Aorta (tissue), 5 donors: ENCODE data around the gene H3-3A. TPM values are rescaled to one million over a fixed set of nuclear protein-coding genes. Genes with fewer than 3 reads are reported as not detected.

Experiments used
- ATAC-seq: fragments of 200-7000 bp; cut with Tn5 transposase; one replicate; pipeline ENCODE4 v1.9.1; 2022; ENCODE audit warnings: moderate library complexity; ENCODE audit not compliant: low FRiP score
- DNase-seq, 2 donors: peaks; one replicate each; pipeline ENCODE4 v3.0.0-alpha.2; 2020
- H3K27ac ChIP-seq, 2 donors: one replicate each; pipeline ENCODE4 v1.5.1; 2013; ENCODE audit warnings: low read length in 2 of 2, mild to moderate bottlenecking in 2 of 2, moderate library complexity in 2 of 2, control low read depth in 1 of 2, inconsistent platforms in 1 of 2, low read depth in 1 of 2
- H3K27me3 ChIP-seq, 2 donors: one replicate each; pipeline ENCODE4 v1.6.1; 2013; ENCODE audit warnings: control low read depth in 1 of 2, low read length in 1 of 2, mild to moderate bottlenecking in 1 of 2, moderate library complexity in 1 of 2; ENCODE audit not compliant: insufficient read depth in 2 of 2, control insufficient read depth in 1 of 2
- H3K36me3 ChIP-seq, 2 donors: one replicate each; pipeline ENCODE4 v1.6.1; 2013; ENCODE audit warnings: control low read depth in 1 of 2, low read length in 1 of 2, mild to moderate bottlenecking in 1 of 2; ENCODE audit not compliant: insufficient read depth in 2 of 2, control insufficient read depth in 1 of 2
- H3K4me1 ChIP-seq, 2 donors: one replicate each; pipeline ENCODE4 v1.6.1; 2013; ENCODE audit warnings: low read length in 2 of 2, control low read depth in 1 of 2, mild to moderate bottlenecking in 1 of 2, moderate library complexity in 1 of 2; ENCODE audit not compliant: insufficient read depth in 2 of 2, control insufficient read depth in 1 of 2
- H3K4me3 ChIP-seq, 2 donors: one replicate each; pipeline ENCODE4 v1.5.1; 2013; ENCODE audit warnings: low read length in 2 of 2, control low read depth in 1 of 2, mild to moderate bottlenecking in 1 of 2
- H3K9me3 ChIP-seq: one replicate; pipeline ENCODE4 v1.6.1; 2013; ENCODE audit warnings: mild to moderate bottlenecking, low read length; ENCODE audit not compliant: control insufficient read depth
- WGBS, 2 donors: extraction: QIAGEN DNeasy Blood & Tissue Kit; methylation state at CpG; one replicate each; pipeline ENCODE4 v1.1.7; 2013; 5-methylcytosine and 5-hydroxymethylcytosine counted together
- intact Hi-C, 2 donors: fragments of 100-400 bp; cut with DNase I; formaldehyde crosslinking; loops; one replicate each; pipeline versions ENCODE4 v1.14.2 to v1.15.0; 2022
- polyA plus RNA-seq, 2 donors: library from polyadenylated mRNA; stranded (reverse); fragments of 200-250 nt; gene quantifications; one replicate each; pipeline ENCODE4 v1.2.3, GENCODE V29; 2013
- total RNA-seq, 2 donors: library from RNA; stranded (reverse); fragmentation: NEBNext Ultra II Directional; extraction: Animal tissue kit (Norgen Biotek cat#: 25700); gene quantifications; one replicate each; pipeline ENCODE4 v1.2.1, GENCODE V29; 2021
- donor health status: healthy with polysubstance abuse.
- donor health status: Bipolar disorder and iron deficiency.
- donor health status: DM: no; HTN: no; CAD: no.
- donor health status: DM: no; HTN: no; CAD: no.
- donor health status: DM: yes; HTN: yes; CAD: no.

Gene H3-3A
- total and polyA plus RNA-seq, 4 donors: 310 to 699 (median 406) TPM

DNA sequence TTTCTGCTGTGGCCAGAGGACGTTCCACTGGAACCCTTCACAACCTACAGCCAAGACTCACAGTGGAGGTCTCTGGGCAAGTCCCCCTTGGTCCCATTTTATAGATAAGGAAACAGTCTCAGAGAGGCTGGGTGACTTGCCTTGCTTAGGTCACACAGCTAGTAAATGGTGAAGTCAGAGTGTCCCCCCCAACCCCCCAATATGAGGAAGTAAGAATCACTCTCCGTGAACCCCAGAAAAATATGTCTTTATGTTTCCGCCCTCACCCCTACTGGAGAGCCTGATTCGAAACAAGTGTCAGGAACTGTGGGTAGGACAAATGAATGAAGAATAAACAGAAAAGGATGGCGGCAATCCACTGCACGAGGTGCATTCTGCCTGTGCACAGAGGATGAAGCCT is 56.7 kb downstream of the H3-3A start:
- Histone ChIP-seq H3K4me3 (no peak overlapping the region), H3K36me3 (no peaks in the 10 kb centered on the region), H3K27ac (no peak overlapping the region), H3K4me1 (no peaks in the 10 kb centered on the region), H3K9me3 (no peaks in the 10 kb centered on the region), H3K27me3 (no peaks in the 10 kb centered on the region)
- 88 to 89% methylated on average over 6 of the region's 6 CpGs for WGBS, 2 donors
- DNase-seq: no peak
- no peak for ATAC-seq
- intact Hi-C loops: no loop called here

DNA sequence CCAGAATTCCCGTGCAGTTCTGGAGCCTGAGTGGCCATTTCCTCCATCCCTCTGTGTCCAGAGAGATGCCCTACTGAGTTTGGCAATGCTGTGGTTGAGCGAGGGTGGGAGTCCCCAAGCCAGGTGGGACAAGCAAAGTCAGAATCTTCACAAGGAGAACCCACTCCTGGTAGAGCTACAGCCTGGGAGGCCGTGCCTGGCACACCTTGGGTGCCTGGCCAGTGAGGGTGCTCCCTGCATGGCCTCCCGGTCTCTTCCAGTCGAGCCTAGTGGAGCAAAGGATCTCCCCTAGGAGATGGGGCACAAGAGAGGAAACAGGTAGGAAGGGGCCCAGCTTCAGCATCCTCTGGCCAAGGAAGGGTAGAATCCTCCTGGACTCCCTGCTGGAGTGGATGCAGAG is 57.9 kb downstream of the H3-3A start:
- ATAC-seq (no peak), DNase-seq (peak in 1 of 2 donors; percentile 41)
- intact Hi-C loops: loop anchor here (5.0 kb wide), 2 partner anchors 38 to 212 kb away; no protein-coding TSS in a partner anchor
- H3K9me3 ChIP-seq: no peaks in the 10 kb centered on the region
- H3K36me3 ChIP-seq: no peaks in the 10 kb centered on the region
- H3K4me3 ChIP-seq: no peak overlapping the region
- WGBS, 2 donors: 92 to 94% methylated on average over 5 of the region's 5 CpGs
- no peaks in the 10 kb centered on the region for H3K27me3 ChIP-seq
- no peaks in the 10 kb centered on the region for H3K4me1 ChIP-seq
- no peak overlapping the region for H3K27ac ChIP-seq

- Histone ChIP-seq H3K27ac (no peak overlapping the region), H3K4me1 (no peaks in the 10 kb centered on the region), H3K27me3 (no peaks in the 10 kb centered on the region), H3K36me3 (no peaks in the 10 kb centered on the region), H3K4me3 (no peak overlapping the region), H3K9me3 (no peaks in the 10 kb centered on the region)
- intact Hi-C loops: loop anchor here (1.0 to 5.0 kb wide), 3 partner anchors 39 to 211 kb away; no protein-coding TSS in a partner anchor
- DNase-seq (no peak), ATAC-seq (no peak)
- 22 to 29% methylated on average over 27 to 37 of the region's 37 CpGs for WGBS, 2 donors
These were observed 58.6 kb downstream of the H3-3A start for GRCh38 chr1:226121049-226121586.

Other genes with a start within 250 kb of the H3-3A start
- gene TMEM63A, start 180.3 kb upstream of the H3-3A start, total RNA-seq: 100 to 1,000 TPM in 1 of 2 donors, 10 to 100 TPM in 1; 89.3 to 118 TPM
- 10 to 100 TPM in 1 of 2 donors, 1 to 10 TPM in 1; 7.6 to 73.5 TPM for gene TMEM63A, start 180.3 kb upstream of the H3-3A start, polyA plus RNA-seq
- under 1 TPM; 0.39 to 0.63 TPM for gene LEFTY1, start 173.6 kb upstream of the H3-3A start, total RNA-seq
- under 1 TPM; 0.25 to 0.51 TPM for gene LEFTY1, start 173.6 kb upstream of the H3-3A start, polyA plus RNA-seq
- gene PYCR2, start 138.5 kb upstream of the H3-3A start, total RNA-seq: 10 to 100 TPM; 43.9 to 47.8 TPM
- 10 to 100 TPM; 27.0 to 63.6 TPM for gene PYCR2, start 138.5 kb upstream of the H3-3A start, polyA plus RNA-seq
- gene LEFTY2, start 121.5 kb upstream of the H3-3A start, total RNA-seq: 1 to 10 TPM; 4.6 to 5.1 TPM
- 1 to 10 TPM; 5.0 to 6.0 TPM for gene LEFTY2, start 121.5 kb upstream of the H3-3A start, polyA plus RNA-seq
- 10 to 100 TPM; 15.7 to 18.3 TPM for gene SDE2, start 63.4 kb upstream of the H3-3A start, total RNA-seq
- 1 to 10 TPM; 4.9 to 8.3 TPM for gene SDE2, start 63.4 kb upstream of the H3-3A start, polyA plus RNA-seq
- gene ACBD3, start 124.0 kb downstream of the H3-3A start, total RNA-seq: 10 to 100 TPM; 41.6 to 45.5 TPM
- gene ACBD3, start 124.0 kb downstream of the H3-3A start, polyA plus RNA-seq: 10 to 100 TPM; 14.2 to 25.4 TPM
- under 1 TPM; 0.19 to 0.51 TPM for gene MIXL1, start 160.9 kb downstream of the H3-3A start, total RNA-seq
- not detected for gene MIXL1, start 160.9 kb downstream of the H3-3A start, polyA plus RNA-seq
- gene LIN9, start 246.4 kb downstream of the H3-3A start, total RNA-seq: 1 to 10 TPM; 1.8 to 2.7 TPM
- gene LIN9, start 246.4 kb downstream of the H3-3A start, polyA plus RNA-seq: 1 to 10 TPM; 1.7 to 4.1 TPM